LNCAP (cell line): ENCODE data around the gene PHLDA3.

Experiments used
- TF ChIP-seq, protein P1 (sequence below): fragments of 450-650 bp; IDR thresholded peaks from 2 replicates; pipeline ENCODE4 v1.5.1; 2017; ENCODE audit warnings: mild to moderate bottlenecking

The PHLDA3 gene

DNA sequence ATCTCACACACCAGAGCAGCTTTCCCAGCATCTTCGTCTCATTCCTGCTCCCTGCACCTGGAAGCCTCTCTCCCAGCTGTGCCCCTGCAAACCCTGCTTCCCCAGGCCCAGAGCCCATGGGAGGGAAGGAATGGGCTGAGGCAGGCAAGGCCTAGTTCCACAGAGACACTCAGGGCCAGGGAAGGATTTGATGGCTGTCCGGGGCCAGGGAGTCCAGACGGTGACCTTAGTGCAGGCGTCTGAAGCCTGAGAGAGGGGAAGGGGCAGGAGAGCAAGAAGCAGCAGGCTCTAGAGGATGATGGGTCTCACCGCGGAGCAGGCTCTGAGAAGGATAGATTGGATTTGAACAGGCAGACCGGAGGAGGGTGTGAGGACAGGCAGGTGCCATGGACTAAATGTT, 25.2 kb downstream of the PHLDA3 start:
- TF ChIP-seq, protein P1, sequence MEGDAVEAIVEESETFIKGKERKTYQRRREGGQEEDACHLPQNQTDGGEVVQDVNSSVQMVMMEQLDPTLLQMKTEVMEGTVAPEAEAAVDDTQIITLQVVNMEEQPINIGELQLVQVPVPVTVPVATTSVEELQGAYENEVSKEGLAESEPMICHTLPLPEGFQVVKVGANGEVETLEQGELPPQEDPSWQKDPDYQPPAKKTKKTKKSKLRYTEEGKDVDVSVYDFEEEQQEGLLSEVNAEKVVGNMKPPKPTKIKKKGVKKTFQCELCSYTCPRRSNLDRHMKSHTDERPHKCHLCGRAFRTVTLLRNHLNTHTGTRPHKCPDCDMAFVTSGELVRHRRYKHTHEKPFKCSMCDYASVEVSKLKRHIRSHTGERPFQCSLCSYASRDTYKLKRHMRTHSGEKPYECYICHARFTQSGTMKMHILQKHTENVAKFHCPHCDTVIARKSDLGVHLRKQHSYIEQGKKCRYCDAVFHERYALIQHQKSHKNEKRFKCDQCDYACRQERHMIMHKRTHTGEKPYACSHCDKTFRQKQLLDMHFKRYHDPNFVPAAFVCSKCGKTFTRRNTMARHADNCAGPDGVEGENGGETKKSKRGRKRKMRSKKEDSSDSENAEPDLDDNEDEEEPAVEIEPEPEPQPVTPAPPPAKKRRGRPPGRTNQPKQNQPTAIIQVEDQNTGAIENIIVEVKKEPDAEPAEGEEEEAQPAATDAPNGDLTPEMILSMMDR: no peak

DNA sequence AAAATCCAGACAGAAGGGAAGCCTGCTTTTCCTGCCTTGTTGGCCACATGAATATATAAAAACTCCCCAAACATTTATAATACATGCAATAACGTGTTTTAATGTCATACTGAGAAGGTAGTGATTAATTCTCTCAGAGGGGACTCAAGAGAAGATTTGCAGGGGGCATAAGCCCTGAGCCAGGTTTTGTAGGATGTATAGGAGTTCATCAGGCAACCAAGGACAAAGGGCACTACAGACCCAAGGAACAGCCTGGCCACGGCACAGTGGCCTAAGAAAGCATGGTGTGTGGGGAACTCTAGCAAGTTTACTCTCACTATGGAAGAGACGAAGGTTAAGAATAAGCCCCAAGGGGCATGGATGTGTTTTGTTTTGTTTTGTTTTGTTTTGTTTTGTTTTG, 32.0 kb downstream of the PHLDA3 start:
- TF ChIP-seq, protein P1: no peak

DNA sequence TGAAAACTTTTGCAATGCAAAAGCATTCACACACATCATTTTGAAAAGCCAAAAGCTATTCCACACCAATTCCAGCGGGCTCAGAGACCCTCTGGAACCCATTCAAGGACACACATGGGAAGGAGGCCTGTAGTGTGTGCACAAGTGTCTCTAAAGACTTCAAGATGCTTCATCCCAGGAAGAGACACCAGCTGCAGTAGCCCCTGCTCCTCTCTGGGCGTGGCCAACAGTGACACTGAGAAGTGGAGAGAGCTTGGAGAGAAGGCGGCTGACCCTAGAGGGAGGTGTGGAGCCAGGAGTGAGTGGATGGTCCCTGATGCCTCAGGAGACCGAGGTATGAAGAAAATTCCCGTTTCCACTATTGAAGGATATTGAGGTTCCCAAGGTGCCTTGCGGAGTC, 32.6 kb downstream of the PHLDA3 start:
- TF ChIP-seq, protein P1: no peak

DNA sequence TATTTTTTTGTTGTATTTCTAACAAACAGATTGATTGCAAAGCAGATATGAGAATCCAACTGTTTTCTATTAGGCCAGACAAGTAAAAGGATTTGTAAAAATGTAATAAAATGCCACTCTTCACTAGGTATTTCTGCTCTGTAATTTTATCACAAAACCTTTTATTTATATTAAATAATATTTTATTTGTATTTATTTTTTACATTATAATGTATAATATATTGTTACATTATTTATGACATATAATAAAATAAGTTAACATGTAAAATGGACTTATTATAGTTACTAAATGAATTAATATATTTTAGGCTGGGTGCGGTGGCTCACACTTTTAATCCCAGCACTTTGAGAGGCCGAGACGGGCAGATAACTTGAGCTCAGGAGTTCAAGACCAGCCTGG, 34.7 kb downstream of the PHLDA3 start:
- TF ChIP-seq, protein P1: no peak

DNA sequence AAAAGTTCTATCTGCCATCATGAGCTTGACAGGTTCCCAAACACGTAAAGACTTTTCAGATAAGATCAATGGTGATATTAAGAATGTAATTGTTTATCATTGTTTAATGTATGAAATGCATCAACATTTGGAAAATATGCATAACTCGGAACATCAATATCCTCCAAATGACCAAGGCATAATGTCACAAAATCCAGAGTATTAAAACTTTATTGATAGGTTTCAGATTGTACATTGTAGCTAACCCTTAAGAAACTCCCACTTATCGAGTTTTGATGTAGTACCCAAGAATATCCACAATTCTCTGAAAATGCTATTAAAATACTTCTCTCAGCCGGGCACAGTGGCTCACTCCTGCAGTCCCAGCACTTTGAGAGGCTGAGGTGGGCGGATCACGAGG, 35.4 kb downstream of the PHLDA3 start:
- TF ChIP-seq, protein P1: no peak

DNA sequence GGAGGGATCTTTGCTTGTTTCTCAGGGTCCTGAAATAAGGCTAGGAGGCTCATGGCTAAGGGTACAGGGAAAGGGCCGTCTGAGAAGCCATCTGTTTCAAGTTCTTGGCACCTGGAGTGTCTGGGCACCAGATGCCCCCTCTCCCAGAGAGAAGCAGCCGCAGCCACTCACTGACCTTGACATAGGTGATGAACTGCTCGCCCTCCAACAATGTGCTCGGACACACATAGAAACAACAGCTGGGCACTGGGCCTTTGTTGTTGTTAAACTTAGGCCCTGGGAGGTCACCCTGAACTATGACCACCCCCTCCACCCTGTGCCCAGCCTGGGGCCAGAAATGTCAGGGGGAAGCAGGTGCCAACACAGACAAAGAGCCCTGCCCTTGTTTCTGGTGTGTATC, 38.2 kb downstream of the PHLDA3 start:
- TF ChIP-seq, protein P1: no peak

DNA sequence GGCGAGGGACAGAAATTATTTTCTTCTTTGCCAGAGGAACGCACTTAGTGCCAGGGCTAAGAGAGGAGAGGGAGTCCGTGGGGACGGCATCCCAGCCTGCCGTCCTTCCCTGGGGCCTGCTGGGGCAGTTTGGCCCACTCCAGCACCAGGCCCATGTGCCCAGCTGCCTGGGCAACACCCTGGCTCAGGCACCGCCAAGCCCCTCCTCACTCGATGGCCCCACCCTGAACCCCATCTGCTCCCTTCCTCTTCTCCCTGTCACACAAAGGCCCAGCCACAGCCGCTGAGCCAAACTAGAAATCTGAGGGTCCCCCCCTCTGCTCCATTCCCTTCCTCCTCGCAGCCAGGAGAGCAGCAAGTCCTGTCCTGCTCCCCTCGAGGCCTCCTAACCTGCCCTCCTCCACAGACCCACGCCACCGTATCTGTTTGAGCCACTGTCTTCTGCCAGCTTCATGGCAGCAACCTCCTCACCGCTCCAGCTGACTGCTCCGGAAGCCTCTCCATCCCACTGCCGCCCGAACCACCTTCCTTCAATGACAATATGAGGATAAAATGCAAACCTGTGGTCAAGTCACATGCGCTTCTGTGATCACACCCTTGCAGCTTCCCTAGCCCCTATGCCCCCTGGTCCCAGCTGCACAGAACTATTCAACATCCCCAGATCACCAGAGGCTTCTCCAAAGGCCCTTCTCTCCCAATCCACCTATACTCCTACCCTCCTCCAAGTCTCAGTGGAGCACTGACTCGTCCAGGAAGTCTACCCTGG, 39.1 kb downstream of the PHLDA3 start:
- TF ChIP-seq, protein P1: no peak

DNA sequence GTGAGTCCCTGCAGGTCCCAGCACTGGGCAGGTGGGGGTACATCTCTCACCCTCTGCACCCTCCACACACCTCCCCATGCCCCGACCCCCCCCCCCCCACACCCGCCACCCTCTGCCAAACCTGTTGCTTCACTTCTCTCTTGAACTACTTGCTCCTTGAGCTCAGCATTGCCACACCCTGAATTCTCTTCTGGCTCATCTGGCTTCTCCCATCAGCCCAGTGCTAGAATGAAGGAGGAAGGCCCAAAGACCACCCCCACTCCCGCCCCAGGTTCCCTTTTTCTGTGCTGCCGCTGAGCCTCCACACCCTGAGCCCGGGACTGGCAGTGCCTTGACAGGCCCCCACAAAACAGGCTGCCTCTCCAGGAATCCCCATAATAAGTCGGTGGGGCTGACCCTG, 41.0 kb downstream of the PHLDA3 start:
- TF ChIP-seq, protein P1: no peak
